Uterus (tissue), 4 donors: ENCODE results near the gene LYAR. TPM values are rescaled to one million over a fixed set of nuclear protein-coding genes. Genes with fewer than 3 reads are reported as not detected.

Experiments
- DNase-seq, 2 donors: peaks; one replicate each; pipeline ENCODE4 v3.0.0-alpha.2; 2019 to 2020
- H3K27ac ChIP-seq, 2 donors: fragments of 200-600 bp; sonication (generic); 1 replicate in 1 of 2; 2 replicates in 1 of 2; pipeline ENCODE4 v1.5.1; 2016 to 2018
- H3K27me3 ChIP-seq, 2 donors: fragments of 200-600 bp; sonication (generic); one replicate each; pipeline ENCODE4 v1.5.1; 2018 to 2019; ENCODE audit warnings: control low read depth in 1 of 2
- H3K36me3 ChIP-seq, 2 donors: fragments of 200-600 bp; sonication (generic); one replicate each; pipeline ENCODE4 v1.5.1; 2019; ENCODE audit warnings: control low read depth in 1 of 2
- H3K4me1 ChIP-seq, 2 donors: fragments of 200-600 bp; sonication (generic); one replicate each; pipeline ENCODE4 v1.5.1; 2018 to 2019; ENCODE audit warnings: control low read depth in 1 of 2
- H3K4me3 ChIP-seq, 2 donors: fragments of 200-600 bp; sonication (generic); 1 replicate in 1 of 2; 2 replicates in 1 of 2; pipeline ENCODE4 v1.5.1; 2018 to 2019; ENCODE audit warnings: mild to moderate bottlenecking in 1 of 2
- H3K9me3 ChIP-seq, 2 donors: fragments of 200-600 bp; sonication (generic); one replicate each; pipeline ENCODE4 v1.5.1; 2019; ENCODE audit warnings: control low read depth in 1 of 2
- POLR2A ChIP-seq, 2 donors: fragments of 450-650 bp; IDR thresholded peaks; one replicate each; pipeline ENCODE4 v1.6.1; 2016; ENCODE audit warnings: antibody characterized with exemption in 2 of 2, mild to moderate bottlenecking in 1 of 2, moderate library complexity in 1 of 2
- intact Hi-C: fragments of 100-400 bp; cut with DNase I; formaldehyde crosslinking; loops from one replicate; pipeline ENCODE4 v1.15.1; 2023; ENCODE audit warnings: low total_unique reads
- total RNA-seq, 4 donors: library from RNA; depleted of rRNA in 3 of 4; stranded (reverse); fragments of >200 nt in 3 of 4; gene quantifications; one replicate each; pipeline versions ENCODE4 v1.1.0 to v1.2.4, GENCODE V29; 2014 to 2023
- TF ChIP-seq, protein P1 (sequence below), 4 experiments: fragments of 200-600 bp in 2 of 4; fragments of 450-650 bp in 2 of 4; sonication (generic) in 2 of 4; IDR thresholded peaks; one replicate each; pipeline ENCODE4 v1.5.1; 2016 to 2019; ENCODE audit warnings: antibody characterized with exemption in 4 of 4, mild to moderate bottlenecking in 2 of 4, moderate library complexity in 1 of 4
- donor health status: DM: yes; HTN: yes; CAD: no.

LYAR gene
- total RNA-seq, 4 donors from 2014 or later, result 7.1 to 32.5 (median 12.6) TPM

DNA sequence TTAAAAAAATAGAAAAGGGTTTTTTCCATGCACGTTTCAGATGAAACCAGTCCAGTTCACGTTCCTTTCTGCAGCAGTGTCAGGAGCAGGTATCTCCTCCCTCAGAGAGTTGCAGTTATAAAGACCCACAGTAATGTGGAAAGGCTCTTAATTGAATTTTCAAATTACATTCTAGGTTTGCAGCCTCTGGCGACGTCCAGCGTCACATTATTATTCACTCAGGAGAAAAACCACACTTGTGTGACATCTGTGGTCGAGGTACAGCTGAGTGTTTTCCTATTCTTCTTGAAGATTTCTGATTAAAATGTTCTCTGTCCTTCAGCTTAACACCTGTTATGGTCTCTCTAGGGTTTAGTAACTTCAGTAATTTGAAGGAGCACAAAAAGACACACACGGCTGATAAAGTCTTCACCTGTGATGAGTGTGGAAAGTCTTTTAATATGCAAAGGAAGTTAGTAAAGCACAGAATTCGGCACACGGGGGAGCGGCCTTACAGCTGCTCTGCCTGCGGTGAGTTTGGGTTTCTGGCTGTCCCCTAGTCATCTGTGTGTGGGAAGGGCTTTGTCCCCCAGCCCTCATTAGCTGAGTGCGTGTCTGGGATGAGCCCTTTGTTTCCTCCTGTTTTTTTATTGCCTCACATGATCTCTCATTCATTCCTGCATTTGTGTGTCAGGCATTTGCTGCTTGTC lies 25.7 kb upstream of the LYAR start:
- H3K36me3 ChIP-seq, result no peaks in the 10 kb centered on the region
- no peaks in the 10 kb centered on the region for H3K9me3 ChIP-seq

DNA sequence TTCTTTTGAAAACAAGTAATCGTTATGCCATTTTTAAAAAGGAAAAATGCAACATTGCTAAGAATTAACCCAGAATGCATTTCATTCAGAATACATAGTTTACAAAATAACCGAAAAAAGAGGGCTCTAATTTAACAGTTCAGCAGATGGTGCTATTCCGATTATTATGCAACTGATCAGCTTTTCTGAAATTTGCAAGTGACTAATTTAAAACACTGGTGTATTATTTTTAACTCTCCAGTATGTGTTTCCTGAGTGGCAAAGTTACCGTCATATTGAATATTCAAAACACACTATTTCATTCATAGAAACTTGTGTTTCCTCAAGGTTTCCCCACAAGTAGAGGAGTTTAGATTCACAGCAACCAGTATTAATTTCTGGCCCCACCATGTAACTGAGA lies 21.2 kb upstream of the LYAR start:
- TF ChIP-seq POLR2A (IDR thresholded peaks at IDR 0.05), result no peak
- TF ChIP-seq, protein P1, sequence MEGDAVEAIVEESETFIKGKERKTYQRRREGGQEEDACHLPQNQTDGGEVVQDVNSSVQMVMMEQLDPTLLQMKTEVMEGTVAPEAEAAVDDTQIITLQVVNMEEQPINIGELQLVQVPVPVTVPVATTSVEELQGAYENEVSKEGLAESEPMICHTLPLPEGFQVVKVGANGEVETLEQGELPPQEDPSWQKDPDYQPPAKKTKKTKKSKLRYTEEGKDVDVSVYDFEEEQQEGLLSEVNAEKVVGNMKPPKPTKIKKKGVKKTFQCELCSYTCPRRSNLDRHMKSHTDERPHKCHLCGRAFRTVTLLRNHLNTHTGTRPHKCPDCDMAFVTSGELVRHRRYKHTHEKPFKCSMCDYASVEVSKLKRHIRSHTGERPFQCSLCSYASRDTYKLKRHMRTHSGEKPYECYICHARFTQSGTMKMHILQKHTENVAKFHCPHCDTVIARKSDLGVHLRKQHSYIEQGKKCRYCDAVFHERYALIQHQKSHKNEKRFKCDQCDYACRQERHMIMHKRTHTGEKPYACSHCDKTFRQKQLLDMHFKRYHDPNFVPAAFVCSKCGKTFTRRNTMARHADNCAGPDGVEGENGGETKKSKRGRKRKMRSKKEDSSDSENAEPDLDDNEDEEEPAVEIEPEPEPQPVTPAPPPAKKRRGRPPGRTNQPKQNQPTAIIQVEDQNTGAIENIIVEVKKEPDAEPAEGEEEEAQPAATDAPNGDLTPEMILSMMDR (IDR thresholded peaks at IDR 0.05), result no peak
- intact Hi-C loops, result no loop called here
- Histone ChIP-seq H3K4me3 (no peak overlapping the region), H3K36me3 (no peaks in the 10 kb centered on the region), H3K4me1 (no peaks in the 10 kb centered on the region), H3K9me3 (no peaks in the 10 kb centered on the region), H3K27me3 (no peaks in the 10 kb centered on the region), H3K27ac (no peak overlapping the region)
- DNase-seq, result no peak

More for the DNA sequence above, 25.7 kb upstream of the LYAR start:
- Histone ChIP-seq H3K27me3 (no peaks in the 10 kb centered on the region), H3K4me1 (no peaks in the 10 kb centered on the region), H3K27ac (no peak overlapping the region), H3K4me3 (no peak overlapping the region)
- TF ChIP-seq, protein P1 (IDR thresholded peaks at IDR 0.05), result no peak
- intact Hi-C loops, result no loop called here
- DNase-seq, result no peak

DNA sequence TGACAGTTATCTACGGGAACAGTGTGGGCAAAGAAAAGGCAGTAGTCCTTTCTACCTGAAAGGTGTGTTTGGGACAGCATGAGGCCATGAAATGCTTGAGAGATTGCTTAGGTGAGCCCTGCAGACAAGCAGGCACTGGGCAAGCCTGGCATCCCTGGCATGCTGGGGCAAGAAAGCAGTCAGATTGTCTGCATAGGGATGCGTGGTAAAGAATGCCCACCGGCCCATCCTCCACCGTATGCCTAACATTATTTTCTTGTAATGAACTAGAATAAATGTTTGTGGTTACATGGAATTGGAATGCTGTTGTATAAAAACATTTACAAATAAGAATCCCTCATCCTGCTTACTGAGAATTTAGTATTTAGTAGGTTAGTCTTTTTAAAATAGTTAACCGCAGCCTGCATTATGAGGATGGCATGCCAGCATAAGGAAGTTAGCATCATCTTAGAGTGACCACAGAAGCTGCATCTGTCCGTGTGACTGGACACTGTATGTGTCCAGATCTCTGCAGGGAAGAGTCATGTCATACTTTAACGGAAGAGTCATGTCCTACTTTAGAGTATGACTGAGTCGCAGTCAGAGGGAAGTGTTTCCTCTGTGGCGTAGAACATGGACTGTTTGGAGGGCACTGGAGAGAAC lies 19.0 kb upstream of the LYAR start:
- no peak for TF ChIP-seq POLR2A (IDR thresholded peaks at IDR 0.05)
- TF ChIP-seq, protein P1 (IDR thresholded peaks at IDR 0.05), result no peak
- Histone ChIP-seq H3K36me3 (no peaks in the 10 kb centered on the region), H3K4me1 (no peaks in the 10 kb centered on the region), H3K9me3 (no peaks in the 10 kb centered on the region), H3K4me3 (no peak overlapping the region), H3K27ac (no peak overlapping the region), H3K27me3 (no peaks in the 10 kb centered on the region)
- intact Hi-C loops, result no loop called here
- DNase-seq, result no peak

DNA sequence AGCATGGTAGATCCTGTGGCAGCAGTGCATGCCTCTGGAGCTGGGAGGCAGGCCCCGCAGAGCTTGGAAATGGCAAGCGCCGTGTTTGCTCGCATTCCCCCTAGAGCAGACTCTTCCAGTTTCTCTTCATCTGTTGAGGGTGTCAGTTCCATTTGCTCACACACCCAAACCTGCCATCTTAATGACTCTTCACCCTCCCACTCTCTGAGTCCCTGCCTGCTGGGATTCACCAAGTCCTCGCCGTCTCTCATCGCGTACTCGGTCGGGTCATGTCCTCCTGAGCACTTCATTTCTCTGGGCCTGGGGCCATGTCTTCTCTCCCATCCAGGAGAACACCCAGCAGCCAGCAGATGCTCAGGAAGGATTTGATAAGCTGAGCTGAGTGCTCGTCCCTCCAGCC lies 17.0 kb upstream of the LYAR start:
- no peak for TF ChIP-seq POLR2A (IDR thresholded peaks at IDR 0.05)
- TF ChIP-seq, protein P1 (IDR thresholded peaks at IDR 0.05), result no peak
- Histone ChIP-seq H3K27me3 (no peaks in the 10 kb centered on the region), H3K36me3 (no peaks in the 10 kb centered on the region), H3K27ac (no peak overlapping the region), H3K4me1 (no peaks in the 10 kb centered on the region), H3K4me3 (no peak overlapping the region), H3K9me3 (no peaks in the 10 kb centered on the region)
- intact Hi-C loops, result no loop called here
- no peak for DNase-seq

DNA sequence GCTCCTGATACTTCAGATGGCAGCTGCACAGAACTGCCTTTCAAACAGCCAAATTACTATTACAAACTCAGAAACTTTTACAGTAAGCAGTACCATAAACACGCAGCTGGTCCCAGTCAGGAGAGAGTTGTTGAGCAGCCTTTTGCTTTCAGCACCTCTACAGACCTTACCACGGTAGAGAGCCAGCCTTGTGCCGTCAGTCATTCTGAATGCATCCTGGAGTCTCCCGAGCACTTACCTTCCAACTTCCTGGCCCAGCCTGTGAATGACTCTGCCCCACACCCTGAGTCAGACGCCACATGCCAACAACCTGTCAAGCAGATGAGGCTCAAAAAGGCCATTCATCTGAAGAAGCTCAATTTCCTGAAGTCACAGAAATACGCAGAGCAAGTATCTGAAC lies 12.5 kb upstream of the LYAR start:
- no peak for DNase-seq
- H3K36me3 ChIP-seq, result no peaks in the 10 kb centered on the region

More for the DNA sequence above, 12.5 kb upstream of the LYAR start:
- no peak for TF ChIP-seq POLR2A (IDR thresholded peaks at IDR 0.05)
- TF ChIP-seq, protein P1 (IDR thresholded peaks at IDR 0.05), result no peak
- Histone ChIP-seq H3K4me1 (no peaks in the 10 kb centered on the region), H3K9me3 (no peaks in the 10 kb centered on the region), H3K4me3 (no peak overlapping the region), H3K27me3 (no peaks in the 10 kb centered on the region), H3K27ac (no peak overlapping the region)
- intact Hi-C loops, result no loop called here
